PC-9 (cell line): ENCODE data around the gene ATP11A. TPM values are rescaled to one million over a fixed set of nuclear protein-coding genes. Genes with fewer than 3 reads are reported as not detected.

Source experiments
- BruUV-seq: library from RNA; stranded (reverse); fragments of 400-500 nt; replicated peaks from 2 replicates; lab custom pipeline; 2021; lab: Mats Ljungman, UMichigan
- CTCF ChIA-PET: fragments of 300-600 bp; sonication (Branson Sonifier 250); formaldehyde crosslinking; loops from one replicate; lab custom pipeline; 2022; ENCODE audit warnings: antibody characterized with exemption; lab: Charles Lee
- POLR2A ChIA-PET: fragments of 300-600 bp; sonication (Branson Sonifier 250); formaldehyde crosslinking; loops from one replicate; lab custom pipeline; 2022; ENCODE audit warnings: antibody characterized with exemption; ENCODE audit not compliant: unreplicated experiment; lab: Charles Lee
- DNase-seq, 2 experiments: peaks; one replicate each; pipeline versions ENCODE4 v3.0.0 to v3.0.0-alpha.2; 2015 to 2022; ENCODE audit warnings: mixed read lengths in 1 of 2
- H2AFZ ChIP-seq: fragments of 200-600 bp; sonication (generic); 2 replicates; pipeline ENCODE4 v1.8.1; 2017; ENCODE audit warnings: antibody characterized with exemption
- H3F3A ChIP-seq: fragments of 200-600 bp; sonication (generic); 2 replicates; pipeline ENCODE4 v1.8.1; 2017; ENCODE audit warnings: antibody characterized with exemption, mild to moderate bottlenecking, low read depth; ENCODE audit not compliant: insufficient read depth
- H3K27ac ChIP-seq: fragments of 200-600 bp; sonication (generic); 2 replicates; pipeline ENCODE4 v1.6.1; 2016; ENCODE audit warnings: mixed run types
- H3K27me3 ChIP-seq: fragments of 200-600 bp; sonication (generic); 2 replicates; pipeline ENCODE4 v1.6.1; 2016; ENCODE audit warnings: low read depth, mixed run types; ENCODE audit not compliant: insufficient read depth
- H3K36me3 ChIP-seq: fragments of 200-600 bp; sonication (generic); 2 replicates; pipeline ENCODE4 v1.6.1; 2016; ENCODE audit warnings: low read depth, mixed run types
- H3K4me1 ChIP-seq: fragments of 200-600 bp; sonication (generic); replicated peaks from 2 replicates; pipeline ENCODE4 v1.6.1; 2016; ENCODE audit warnings: mixed run types; ENCODE audit not compliant: insufficient read depth
- H3K4me2 ChIP-seq: fragments of 200-600 bp; sonication (generic); 2 replicates; pipeline ENCODE4 v1.6.1; 2017; ENCODE audit warnings: mixed run types
- H3K4me3 ChIP-seq: fragments of 200-600 bp; sonication (generic); 2 replicates; pipeline ENCODE4 v1.6.1; 2016; ENCODE audit warnings: mixed run types
- H3K79me2 ChIP-seq: fragments of 200-600 bp; sonication (generic); 2 replicates; pipeline ENCODE4 v1.6.1; 2017; ENCODE audit warnings: low read depth, mixed run types
- H3K9me2 ChIP-seq: fragments of 200-600 bp; sonication (generic); 2 replicates; pipeline ENCODE4 v1.8.1; 2017; ENCODE audit warnings: mild to moderate bottlenecking; ENCODE audit not compliant: insufficient read depth
- H3K9me3 ChIP-seq: fragments of 200-600 bp; sonication (generic); 2 replicates; pipeline ENCODE4 v1.8.1; 2016; ENCODE audit warnings: low read depth; ENCODE audit not compliant: insufficient read depth
- H4K20me1 ChIP-seq: fragments of 200-600 bp; sonication (generic); 2 replicates; pipeline ENCODE4 v1.8.1; 2017; ENCODE audit not compliant: insufficient read depth
- CTCF ChIP-seq: fragments of 200-600 bp; sonication (generic); conservative IDR thresholded peaks from 2 replicates; pipeline ENCODE4 v1.6.1; 2017; ENCODE audit warnings: mixed run types, antibody characterized with exemption, mild to moderate bottlenecking, moderate library complexity
- EZH2 ChIP-seq: fragments of 200-600 bp; sonication (generic); IDR thresholded peaks from 2 replicates; pipeline ENCODE4 v1.8.0; 2017; ENCODE audit warnings: antibody characterized with exemption, low read depth
- intact Hi-C: fragments of 100-400 bp; cut with micrococcal nuclease; formaldehyde crosslinking; loops from one replicate; pipeline ENCODE4 v1.10.0; 2022; ENCODE audit not compliant: unreplicated experiment
- total RNA-seq: library from RNA; stranded (reverse); gene quantifications from 2 replicates; pipeline ENCODE4 v1.2.3, GENCODE V29; 2021

Gene ATP11A
- total RNA-seq, 1 experiment from 2014 or later: 92.2 TPM

GRCh38 chr13:112655913-112656312 lies 33.9 kb upstream of the ATP11A start:
- CTCF ChIA-PET: no interaction called here
- Histone ChIP-seq H3K27me3 (no peaks in the 10 kb centered on the region; the same call in 1 of the 2 replicates), H3K4me1 (no peaks in the 10 kb centered on the region), H3K4me3 (no peak overlapping the region), H3K36me3 (no peaks in the 10 kb centered on the region), H2AFZ (no peak overlapping the region), H3K9me2 (no peaks in the 10 kb centered on the region), H3K4me2 (no peak overlapping the region), H3K27ac (no peak overlapping the region), H3K79me2 (no peaks in the 10 kb centered on the region), H3K9me3 (no peaks in the 10 kb centered on the region), H4K20me1 (no peaks in the 10 kb centered on the region), H3F3A (no peaks in the 10 kb centered on the region)
- DNase-seq: peak in 1 of 2 experiments; percentile 16
- no TSS peak for BruUV-seq
- no peak for TF ChIP-seq EZH2
- POLR2A ChIA-PET: no interaction called here
- intact Hi-C loops: no loop called here

DNA sequence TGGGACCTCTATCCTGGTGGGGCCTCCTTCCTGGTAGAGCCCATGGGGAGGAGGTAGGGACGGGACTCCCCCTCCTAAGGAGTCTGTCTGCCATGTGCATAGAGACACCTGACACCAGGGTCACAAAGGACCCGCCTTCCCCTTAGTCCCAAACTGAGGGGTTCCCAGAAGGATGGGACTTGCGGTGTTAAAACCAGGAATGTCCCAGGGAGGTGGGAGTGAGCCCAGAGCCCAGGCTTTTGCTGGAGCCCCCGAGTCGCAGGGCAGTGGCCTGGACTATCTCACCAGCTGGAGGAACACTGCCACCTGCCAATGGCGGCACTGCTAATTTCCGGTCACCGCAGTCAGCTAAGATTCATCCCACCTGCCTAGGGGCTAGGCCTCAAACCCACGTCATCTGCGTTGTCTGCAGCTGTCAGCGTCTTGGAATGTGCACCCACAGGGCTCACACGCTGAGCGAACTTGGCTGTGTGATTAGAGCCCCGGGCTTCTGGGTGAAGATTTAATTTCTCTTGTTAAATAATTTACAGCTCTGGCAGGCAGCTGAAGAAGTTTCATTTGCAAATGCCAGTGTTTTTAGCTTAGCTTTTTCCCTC lies 31.9 kb upstream of the ATP11A start:
- Histone ChIP-seq H3K36me3 (no peaks in the 10 kb centered on the region), H3F3A (no peaks in the 10 kb centered on the region), H3K79me2 (no peaks in the 10 kb centered on the region), H3K9me2 (no peaks in the 10 kb centered on the region), H3K4me2 (no peak overlapping the region), H3K4me1 (no peaks in the 10 kb centered on the region), H3K27me3 (no peaks in the 10 kb centered on the region), H4K20me1 (no peaks in the 10 kb centered on the region), H2AFZ (0 out of 2 replicates have a peak overlapping the region, but pooled peaks have one; percentile 37), H3K4me3 (no peak overlapping the region), H3K27ac (no peak overlapping the region), H3K9me3 (no peaks in the 10 kb centered on the region)
- TF ChIP-seq EZH2 (no peak), CTCF (no peak)
- ChIA-PET POLR2A (no interaction called here), CTCF (no interaction called here)
- peak; percentile 62 to 66 for DNase-seq
- TSS peak; percentile 95 for BruUV-seq
- intact Hi-C loops: no loop called here

GRCh38 chr13:112658808-112659207 lies 31.0 kb upstream of the ATP11A start:
- no peak overlapping the region for H3K27ac ChIP-seq
- intact Hi-C loops: no loop called here
- POLR2A ChIA-PET: no interaction called here

More at GRCh38 chr13:112658808-112659207, 31.0 kb upstream of the ATP11A start:
- Histone ChIP-seq H3K79me2 (no peaks in the 10 kb centered on the region), H3K27me3 (no peaks in the 10 kb centered on the region), H3K9me2 (no peaks in the 10 kb centered on the region), H3K4me3 (no peak overlapping the region), H3K4me2 (no peak overlapping the region), H3K36me3 (no peaks in the 10 kb centered on the region), H3F3A (no peaks in the 10 kb centered on the region), H4K20me1 (no peaks in the 10 kb centered on the region), H2AFZ (0 out of 2 replicates have a peak overlapping the region, but pooled peaks have one; percentile 37), H3K4me1 (no peaks in the 10 kb centered on the region), H3K9me3 (no peaks in the 10 kb centered on the region)
- no TSS peak for BruUV-seq
- DNase-seq: no peak
- CTCF ChIA-PET: no interaction called here
- TF ChIP-seq EZH2 (no peak), CTCF (no peak)
